ENCODE measurements around the gene RRP36.

- TF ChIP-seq, protein P1, sequence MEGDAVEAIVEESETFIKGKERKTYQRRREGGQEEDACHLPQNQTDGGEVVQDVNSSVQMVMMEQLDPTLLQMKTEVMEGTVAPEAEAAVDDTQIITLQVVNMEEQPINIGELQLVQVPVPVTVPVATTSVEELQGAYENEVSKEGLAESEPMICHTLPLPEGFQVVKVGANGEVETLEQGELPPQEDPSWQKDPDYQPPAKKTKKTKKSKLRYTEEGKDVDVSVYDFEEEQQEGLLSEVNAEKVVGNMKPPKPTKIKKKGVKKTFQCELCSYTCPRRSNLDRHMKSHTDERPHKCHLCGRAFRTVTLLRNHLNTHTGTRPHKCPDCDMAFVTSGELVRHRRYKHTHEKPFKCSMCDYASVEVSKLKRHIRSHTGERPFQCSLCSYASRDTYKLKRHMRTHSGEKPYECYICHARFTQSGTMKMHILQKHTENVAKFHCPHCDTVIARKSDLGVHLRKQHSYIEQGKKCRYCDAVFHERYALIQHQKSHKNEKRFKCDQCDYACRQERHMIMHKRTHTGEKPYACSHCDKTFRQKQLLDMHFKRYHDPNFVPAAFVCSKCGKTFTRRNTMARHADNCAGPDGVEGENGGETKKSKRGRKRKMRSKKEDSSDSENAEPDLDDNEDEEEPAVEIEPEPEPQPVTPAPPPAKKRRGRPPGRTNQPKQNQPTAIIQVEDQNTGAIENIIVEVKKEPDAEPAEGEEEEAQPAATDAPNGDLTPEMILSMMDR (IDR thresholded peaks at IDR 0.05): no peak
- peak in 1 of 2 donors; percentile 51 for TF ChIP-seq POLR2A (IDR thresholded peaks at IDR 0.05)
Measured at GRCh38 chr6:42978487-42978838, 43.0 kb upstream of the RRP36 start.
